Hematopoietic multipotent progenitor cell (in vitro differentiated cells): Measurements from ENCODE around the gene RABGGTA. TPM values are rescaled to one million over a fixed set of nuclear protein-coding genes. Genes with fewer than 3 reads are reported as not detected.
"Not testable (repeated sequence)": the region's sequence is repeated elsewhere in the genome, so short reads cannot be mapped to it uniquely, and the experiment has no call there.

Experiments used
- DNase-seq, 3 donors: peaks; one replicate each; pipeline ENCODE4 v3.0.0-alpha.2; 2011 to 2015; ENCODE audit warnings: low read depth in 2 of 3, low spot score in 2 of 3
- small RNA-seq: library from RNA; depleted of rRNA; stranded (forward); fragments of <200 nt; gene quantifications from one replicate; pipeline ENCODE3, GENCODE V24; 2012
- total RNA-seq: library from RNA; depleted of rRNA; stranded (reverse); fragments of >200 nt; gene quantifications from one replicate; pipeline ENCODE4 v1.2.3, GENCODE V29; 2012

The RABGGTA gene
- total RNA-seq, 1 donor, result 36.9 TPM

DNA sequence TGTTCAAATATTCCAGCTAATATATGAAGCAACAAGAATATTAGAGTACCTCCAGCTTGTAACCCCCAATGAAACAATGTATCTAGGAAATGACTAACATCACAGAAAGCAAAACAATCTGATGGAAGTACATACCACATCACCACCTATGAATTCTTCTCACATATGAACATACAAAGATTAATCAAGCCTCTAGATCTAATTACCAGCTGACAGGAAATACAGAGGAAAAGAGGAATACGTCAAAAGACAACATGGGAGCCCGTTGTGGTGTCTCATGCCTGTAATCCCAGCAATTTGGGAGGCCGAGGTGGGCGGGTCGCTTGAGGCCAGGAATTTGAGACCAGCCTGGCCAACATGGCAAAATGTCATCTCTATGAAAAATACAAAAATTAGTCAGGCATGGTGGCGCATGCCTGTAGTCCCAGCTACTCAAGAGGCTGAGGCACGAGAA lies 46.8 kb downstream of the RABGGTA start:
- no peak for DNase-seq

DNA sequence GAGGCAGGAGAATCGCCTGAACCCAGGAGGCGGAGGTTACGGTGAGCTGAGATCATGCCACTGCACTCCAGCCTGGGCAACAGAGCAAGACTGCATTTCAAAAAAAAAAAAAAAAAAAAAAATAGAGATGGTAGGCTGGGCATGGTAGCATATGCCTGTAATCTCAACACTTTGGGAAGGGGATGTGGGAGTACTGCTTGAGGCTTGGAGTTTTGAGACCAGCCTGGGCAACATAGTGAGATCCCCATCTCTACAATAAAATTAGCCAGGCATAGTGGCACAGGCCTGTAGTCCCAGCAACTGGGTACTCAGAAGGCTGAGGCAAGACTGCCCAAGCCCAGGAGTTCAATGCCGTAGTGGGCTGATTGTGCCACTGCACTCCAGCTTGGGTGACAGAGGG lies 48.4 kb downstream of the RABGGTA start:
- DNase-seq, result not testable (repeated sequence)

DNA sequence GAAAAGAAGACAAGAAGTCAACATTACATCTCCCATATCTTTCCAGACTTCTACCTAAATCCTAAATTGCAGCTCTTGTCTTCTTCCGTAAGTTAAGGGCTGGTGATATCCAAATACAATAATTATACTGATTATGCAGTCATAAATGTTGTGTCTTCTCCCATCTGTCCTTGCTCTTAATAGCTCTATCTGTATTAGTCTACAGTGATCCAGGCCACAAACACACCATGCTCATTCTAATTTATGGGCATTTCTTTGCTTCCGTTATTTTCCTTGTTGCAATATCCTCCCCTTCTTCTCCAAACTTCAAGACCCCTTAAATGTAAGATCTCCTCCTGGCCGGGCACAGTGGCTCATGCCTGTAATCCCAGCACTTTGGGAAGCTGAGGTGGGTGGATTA lies 51.9 kb downstream of the RABGGTA start:
- DNase-seq, result no peak

DNA sequence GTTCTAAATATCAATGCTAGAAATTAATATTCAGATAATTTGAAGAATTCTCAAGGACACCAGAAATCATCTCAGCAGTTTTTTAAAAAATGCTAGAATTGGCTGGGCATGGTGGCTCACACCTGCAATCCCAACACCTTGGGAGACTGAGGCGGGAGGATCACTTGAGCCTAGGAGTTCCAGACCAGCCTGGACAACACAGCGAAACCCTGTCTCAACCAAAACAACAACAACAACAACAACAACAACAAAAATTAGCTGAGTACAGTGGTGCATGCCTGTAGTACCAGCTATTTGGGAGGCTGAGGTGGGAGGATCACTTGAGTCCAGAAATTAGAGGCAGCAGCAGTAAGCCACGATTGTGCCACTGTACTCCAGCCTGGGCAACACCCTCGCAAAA lies 52.3 kb downstream of the RABGGTA start:
- no peak for DNase-seq

DNA sequence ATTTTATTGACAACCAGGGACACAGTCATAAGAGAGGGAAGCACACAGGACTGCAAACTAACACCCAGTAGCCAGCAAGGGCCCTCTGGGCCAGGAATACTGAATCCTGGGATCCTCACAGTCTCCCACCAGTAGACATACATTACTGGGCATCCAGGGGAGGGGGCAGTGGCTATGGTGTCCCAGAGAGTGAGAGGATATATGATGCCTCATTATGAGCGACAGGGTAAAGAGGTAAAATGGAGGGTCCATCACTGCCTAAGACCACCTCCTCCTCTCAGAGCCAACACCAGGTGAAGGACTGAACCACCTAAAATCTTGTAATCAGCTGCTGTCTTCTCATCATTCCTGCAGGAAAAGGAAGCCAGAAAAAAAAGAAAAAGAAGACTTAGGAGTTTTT lies 54.5 kb downstream of the RABGGTA start:
- not testable (repeated sequence) for DNase-seq

DNA sequence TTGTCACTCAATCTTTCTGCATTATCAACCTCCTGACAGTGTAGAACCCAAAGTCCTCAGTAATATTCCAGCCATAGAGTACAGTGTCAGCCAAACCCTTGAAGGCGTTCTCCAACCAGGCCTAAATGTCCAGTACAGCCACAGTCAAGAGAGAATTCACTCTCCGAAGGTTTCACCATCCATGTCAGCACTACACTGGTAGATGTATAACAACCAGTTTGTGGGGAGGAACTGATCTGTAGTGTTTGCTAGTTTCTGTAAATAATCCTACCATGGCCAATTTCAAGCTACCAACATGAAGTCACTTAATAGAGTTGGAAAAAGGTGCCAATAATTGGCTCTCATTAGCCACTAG lies 55.1 kb downstream of the RABGGTA start:
- DNase-seq, result no peak

Small RNAs within 50 kb of the gene (small RNA-seq; reads per million reads assigned to genes)
- not detected for gene MDP1

Other genes starting within 250 kb of the RABGGTA start
- gene CARMIL3, start 219.6 kb downstream of the RABGGTA start, total RNA-seq, result 1.3 TPM
- gene CPNE6, start 200.0 kb downstream of the RABGGTA start, total RNA-seq, result not detected
- 24.8 TPM for gene PCK2, start 177.3 kb downstream of the RABGGTA start, total RNA-seq
- 138 TPM for gene DCAF11, start 156.8 kb downstream of the RABGGTA start, total RNA-seq
- 5.7 TPM for gene NRL, start 156.6 kb downstream of the RABGGTA start, total RNA-seq
- 2.7 TPM for gene FITM1, start 140.9 kb downstream of the RABGGTA start, total RNA-seq
- 153 TPM for gene PSME1, start 135.4 kb downstream of the RABGGTA start, total RNA-seq
- gene EMC9, start 130.0 kb downstream of the RABGGTA start, total RNA-seq, result 14.3 TPM
- 38.0 TPM for gene PSME2, start 125.0 kb downstream of the RABGGTA start, total RNA-seq
- 103 TPM for gene RNF31, start 124.1 kb downstream of the RABGGTA start, total RNA-seq
- gene IRF9, start 110.3 kb downstream of the RABGGTA start, total RNA-seq, result 112 TPM
- gene REC8, start 99.5 kb downstream of the RABGGTA start, total RNA-seq, result 47.1 TPM
- gene IPO4, start 82.8 kb downstream of the RABGGTA start, total RNA-seq, result 59.8 TPM
- gene TM9SF1, start 76.2 kb downstream of the RABGGTA start, total RNA-seq, result 64.9 TPM
- gene TSSK4, start 65.9 kb downstream of the RABGGTA start, total RNA-seq, result under 0.01 TPM
- gene CHMP4A, start 58.1 kb downstream of the RABGGTA start, total RNA-seq, result 13.7 TPM
- 21.5 TPM for gene MDP1, start 55.5 kb downstream of the RABGGTA start, total RNA-seq
- gene NEDD8, start 39.2 kb downstream of the RABGGTA start, total RNA-seq, result 55.2 TPM
- gene GMPR2, start 38.7 kb downstream of the RABGGTA start, total RNA-seq, result 78.9 TPM
- 65.4 TPM for gene TINF2, start 29.0 kb downstream of the RABGGTA start, total RNA-seq
- 1.1 TPM for gene TGM1, start 8.4 kb downstream of the RABGGTA start, total RNA-seq
- 31.0 TPM for gene DHRS1, start 28.2 kb upstream of the RABGGTA start, total RNA-seq
- 28.8 TPM for gene NOP9, start 28.3 kb upstream of the RABGGTA start, total RNA-seq
- 20.2 TPM for gene CIDEB, start 36.4 kb upstream of the RABGGTA start, total RNA-seq
- gene LTB4R2, start 38.5 kb upstream of the RABGGTA start, total RNA-seq, result 15.1 TPM
- gene LTB4R, start 39.9 kb upstream of the RABGGTA start, total RNA-seq, result 13.5 TPM
- gene ADCY4, start 63.5 kb upstream of the RABGGTA start, total RNA-seq, result 3.8 TPM
- gene RIPK3, start 68.4 kb upstream of the RABGGTA start, total RNA-seq, result 20.2 TPM
- 0.54 TPM for gene NFATC4, start 96.6 kb upstream of the RABGGTA start, total RNA-seq
- gene NYNRIN, start 127.4 kb upstream of the RABGGTA start, total RNA-seq, result 20.2 TPM
- gene CBLN3, start 158.1 kb upstream of the RABGGTA start, total RNA-seq, result 0.54 TPM
- gene KHNYN, start 158.4 kb upstream of the RABGGTA start, total RNA-seq, result 74.9 TPM
- gene SDR39U1, start 171.2 kb upstream of the RABGGTA start, total RNA-seq, result 39.6 TPM
- gene CMA1, start 236.7 kb upstream of the RABGGTA start, total RNA-seq, result not detected